NCI-H524 (cell line): ENCODE results near the gene FAM83C.
A peak's percentile ranks its signal among the peaks of the same experiment; 100 is the strongest.
"Not testable (repeated sequence)": the region's sequence is repeated elsewhere in the genome, so short reads cannot be mapped to it uniquely, and the experiment has no call there.

Experiments used
- DNase-seq, 2 experiments: peaks; one replicate each; lab custom pipeline; 2025; lab: John Stamatoyannopoulos, UW

FAM83C gene

DNA sequence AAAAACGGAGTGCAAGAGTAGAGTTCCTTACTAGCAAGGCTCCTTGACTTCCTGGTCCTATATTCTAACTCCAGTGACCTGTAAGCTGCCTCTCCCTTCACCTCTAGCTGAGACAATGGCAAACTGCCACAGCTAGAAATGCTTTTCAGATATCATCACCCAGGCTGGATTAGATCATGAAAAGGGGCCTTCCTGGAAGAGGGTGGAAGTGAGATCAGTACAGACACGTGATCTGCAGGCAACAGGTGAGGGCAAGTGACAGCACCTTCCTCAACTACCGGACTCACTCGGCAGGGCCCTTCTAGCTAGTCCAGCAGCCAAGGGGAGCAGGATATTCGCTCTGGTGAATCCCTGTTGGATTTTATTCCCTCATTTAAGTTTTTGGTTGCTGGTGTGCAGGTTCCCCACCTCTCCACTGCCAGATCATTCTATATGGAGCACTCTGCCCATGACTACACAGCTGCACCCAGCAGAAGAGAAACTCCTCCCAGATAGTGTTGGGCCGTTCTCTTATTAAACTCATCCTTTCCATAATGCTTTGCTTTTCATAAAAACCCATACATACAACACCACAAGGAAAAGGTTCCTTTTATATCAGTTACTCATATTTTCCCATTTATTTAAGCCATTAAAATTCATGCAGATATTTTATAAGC is 26.4 kb upstream of the FAM83C start:
- no peak for DNase-seq

DNA sequence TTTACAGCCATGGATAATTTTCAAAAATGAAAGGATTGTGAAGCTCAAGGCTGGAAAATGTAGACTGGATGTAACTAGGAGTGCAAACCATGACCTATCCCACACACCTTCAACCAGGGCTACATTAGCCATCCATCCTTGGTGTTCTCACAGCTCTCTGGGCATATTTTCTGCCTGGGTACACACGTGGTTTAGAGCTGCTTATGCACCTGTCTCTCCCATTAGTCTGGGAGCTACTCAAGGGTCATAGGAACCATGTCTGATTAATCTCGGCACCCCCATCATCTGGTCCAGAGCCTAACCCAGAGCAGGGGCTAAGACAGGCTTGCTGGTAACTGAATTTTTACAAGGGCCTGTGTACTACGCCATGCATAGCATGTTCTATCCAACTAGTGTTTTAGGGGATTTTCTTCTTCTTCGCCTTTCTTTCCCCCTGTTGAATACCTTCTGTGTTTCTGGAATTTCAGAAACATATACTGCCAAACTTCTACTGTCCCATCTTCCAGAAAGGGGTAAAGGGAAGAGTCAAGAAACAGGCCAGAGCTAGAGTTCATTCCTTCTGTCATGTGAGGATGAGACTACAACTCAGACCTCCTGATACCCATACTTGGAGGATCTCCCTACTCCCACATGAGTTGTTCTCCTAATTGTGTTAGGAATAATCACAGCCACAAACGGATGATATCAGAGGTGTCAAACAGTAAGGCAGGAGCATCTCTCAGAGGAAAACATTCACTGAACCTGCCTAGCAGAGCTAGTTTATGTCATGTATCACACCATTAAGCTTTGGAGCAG is 25.4 kb upstream of the FAM83C start:
- DNase-seq, result no peak

DNA sequence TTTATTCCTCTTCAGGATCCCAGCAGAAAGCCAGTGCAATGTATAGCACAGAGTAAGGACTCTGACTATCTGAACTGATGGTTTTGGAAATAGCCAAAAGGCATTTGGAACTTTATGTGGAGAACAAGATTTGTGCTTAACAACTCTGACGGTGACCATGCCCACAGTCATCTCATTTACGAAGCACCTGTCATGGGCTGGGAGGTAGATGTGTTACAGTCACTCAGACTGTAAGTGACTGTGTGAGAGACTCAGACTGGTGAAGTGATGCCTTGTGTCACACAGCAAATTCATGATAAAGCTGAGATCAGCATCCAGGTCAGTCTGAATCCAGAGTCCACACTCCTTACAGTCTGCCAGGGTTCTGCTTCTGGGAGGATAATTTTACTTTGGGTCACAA is 23.9 kb upstream of the FAM83C start:
- no peak for DNase-seq

DNA sequence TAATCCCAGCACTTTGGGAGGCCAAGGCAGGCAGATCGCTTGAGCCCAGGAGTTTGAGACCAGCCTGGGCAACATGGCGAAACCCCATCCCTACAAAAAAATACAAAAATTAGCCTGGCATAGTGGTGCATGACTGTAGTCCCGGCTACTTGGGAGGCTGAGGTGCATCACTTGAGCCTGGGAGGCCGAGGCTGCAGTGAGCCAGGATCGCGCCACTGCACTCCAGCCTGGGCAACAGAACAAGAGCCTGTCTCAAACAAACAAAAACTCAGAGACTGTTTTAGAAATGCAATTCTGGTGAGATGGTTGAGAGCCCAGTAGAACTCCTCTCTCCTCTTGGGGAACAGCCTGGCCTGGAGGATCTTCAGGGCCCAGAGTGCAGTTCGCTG is 23.4 kb upstream of the FAM83C start:
- DNase-seq, result not testable (repeated sequence)

DNA sequence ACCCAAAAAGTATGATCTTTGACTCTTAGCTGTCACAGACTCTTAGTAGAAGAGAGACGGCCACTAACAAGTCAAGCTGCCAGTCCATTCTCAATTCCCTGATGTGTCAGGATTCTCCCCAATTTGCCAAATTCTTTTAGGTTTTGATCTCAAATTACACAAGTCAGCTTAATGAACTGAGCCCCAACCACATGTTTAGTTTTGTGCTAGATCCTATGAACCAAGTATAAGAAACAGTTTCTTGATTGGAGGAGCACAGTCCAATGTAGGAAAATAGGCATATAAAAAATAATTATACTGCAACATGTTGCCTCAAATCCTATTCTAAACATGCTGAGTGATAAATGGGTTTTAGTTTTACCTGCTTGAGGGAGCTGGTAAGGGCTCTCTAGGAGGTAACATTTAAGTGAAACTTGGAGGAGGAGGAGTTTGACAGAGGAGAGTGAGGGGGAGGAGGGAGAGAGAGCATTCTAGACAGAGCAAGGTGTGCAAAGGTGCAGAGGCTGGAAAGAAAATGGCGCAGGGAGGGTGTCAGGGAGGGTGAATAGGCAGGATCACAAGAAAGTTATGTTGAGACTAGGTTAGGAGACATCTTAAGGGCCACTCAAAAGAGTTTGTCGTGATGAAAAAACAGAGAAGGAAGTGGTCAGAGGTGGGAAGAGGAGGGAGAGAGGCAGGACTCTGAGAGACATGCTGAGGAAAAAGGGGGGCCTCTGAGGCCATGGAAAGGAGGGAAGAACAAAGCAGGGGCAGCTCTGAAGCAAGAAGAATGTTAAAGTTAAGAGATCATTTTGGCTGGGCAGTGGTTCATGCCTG is 22.8 kb upstream of the FAM83C start:
- DNase-seq, result no peak

DNA sequence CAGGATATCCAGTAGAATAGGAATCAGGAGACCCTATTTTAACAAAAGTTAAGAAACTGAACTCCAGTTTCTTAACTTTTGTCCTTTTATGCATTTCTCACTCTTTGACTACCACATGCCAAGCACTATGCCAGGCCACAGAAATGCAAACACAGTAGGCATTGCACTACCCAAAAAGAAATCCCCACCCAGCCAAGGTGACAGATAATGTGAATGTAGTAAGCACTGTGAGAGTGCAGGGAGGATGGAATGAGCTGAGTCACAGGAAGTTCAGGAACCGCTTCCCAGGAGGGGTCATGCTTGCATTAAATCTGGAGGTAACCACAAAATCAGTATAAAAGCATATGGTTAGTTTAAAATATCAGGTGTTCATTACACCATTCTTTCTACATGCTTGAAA is 20.1 kb upstream of the FAM83C start:
- DNase-seq, result no peak

DNA sequence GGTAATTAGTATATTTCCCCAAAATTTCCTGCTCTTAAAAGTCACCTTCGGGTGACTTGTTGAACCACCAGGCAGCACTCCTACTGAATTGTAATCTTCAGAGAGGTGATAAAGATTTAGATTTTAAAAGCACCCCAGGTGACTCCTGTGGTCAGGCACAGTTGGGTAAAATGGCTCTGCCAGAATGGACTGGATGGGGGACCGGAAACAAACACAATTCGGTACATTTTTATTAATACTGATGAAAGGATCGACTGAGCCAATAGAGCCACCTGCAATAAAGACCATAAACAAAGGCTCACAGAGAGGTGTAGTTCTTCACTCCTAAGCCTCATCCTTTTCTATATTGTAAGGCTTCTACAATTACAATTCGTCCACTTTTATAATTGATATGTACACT is 19.6 kb upstream of the FAM83C start:
- DNase-seq, result no peak

DNA sequence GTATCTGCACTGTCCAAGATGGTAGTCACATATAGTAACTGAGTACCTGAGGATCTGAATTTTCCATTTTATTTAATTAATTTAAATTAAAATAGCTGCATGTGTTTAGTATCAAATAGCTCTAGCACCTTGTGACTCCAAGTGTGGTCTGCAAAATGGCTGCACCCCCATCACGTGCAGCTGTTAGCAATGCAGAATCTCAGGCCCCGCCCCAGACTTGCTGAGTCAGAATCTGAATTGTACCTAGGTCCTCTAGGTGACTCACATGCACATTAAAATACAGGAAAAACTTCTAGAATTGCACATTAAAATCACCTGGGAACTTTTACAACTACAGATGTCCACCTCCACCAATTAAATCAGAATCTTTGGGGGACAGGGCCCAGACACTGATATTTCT is 19.2 kb upstream of the FAM83C start:
- no peak for DNase-seq

DNA sequence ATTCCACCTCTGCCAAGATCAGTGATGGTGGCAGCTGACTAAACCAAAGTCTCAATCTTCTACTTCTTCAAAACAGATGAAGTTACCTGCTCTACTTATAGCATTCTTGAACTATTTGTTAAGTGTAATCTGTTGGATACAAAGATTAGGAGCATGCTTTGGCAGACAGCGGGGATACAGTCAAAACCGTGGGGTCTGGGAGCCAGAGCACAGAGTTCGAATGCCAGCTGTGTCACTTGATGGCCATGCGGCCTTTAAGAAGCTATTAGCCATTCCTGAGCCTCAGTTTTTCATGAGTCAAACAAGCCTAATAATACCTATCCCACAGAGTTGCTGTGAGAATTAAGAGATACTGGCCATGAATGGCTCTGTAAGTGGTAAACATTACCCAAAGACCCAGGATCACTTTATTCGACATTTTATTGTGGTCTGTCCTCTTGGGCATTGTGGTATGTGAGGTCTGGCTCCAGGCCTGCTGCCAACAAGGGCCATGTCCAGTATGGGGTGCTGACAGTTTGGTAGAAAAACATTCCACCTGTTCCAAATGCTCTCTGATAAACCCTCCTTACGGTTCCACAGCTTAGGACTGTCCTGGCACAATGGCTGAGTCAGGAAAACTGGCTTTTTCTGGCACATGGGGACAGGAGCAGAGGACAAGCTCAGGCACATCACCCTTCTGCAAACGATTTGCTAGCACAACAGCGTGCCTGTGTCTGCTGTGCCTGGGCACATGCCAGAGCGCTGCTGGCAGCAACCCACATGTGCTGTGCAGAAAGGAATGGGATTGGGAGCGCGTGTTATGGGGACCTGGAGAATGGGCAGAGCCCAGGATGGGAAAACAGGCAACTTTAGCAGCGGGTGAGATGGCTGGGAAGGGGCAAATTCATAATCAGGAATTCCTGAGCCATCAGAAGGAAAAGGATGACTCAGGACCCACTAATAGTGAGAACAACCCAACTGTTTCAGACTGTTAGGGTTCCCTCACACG is 15.7 kb upstream of the FAM83C start:
- DNase-seq, result no peak

DNA sequence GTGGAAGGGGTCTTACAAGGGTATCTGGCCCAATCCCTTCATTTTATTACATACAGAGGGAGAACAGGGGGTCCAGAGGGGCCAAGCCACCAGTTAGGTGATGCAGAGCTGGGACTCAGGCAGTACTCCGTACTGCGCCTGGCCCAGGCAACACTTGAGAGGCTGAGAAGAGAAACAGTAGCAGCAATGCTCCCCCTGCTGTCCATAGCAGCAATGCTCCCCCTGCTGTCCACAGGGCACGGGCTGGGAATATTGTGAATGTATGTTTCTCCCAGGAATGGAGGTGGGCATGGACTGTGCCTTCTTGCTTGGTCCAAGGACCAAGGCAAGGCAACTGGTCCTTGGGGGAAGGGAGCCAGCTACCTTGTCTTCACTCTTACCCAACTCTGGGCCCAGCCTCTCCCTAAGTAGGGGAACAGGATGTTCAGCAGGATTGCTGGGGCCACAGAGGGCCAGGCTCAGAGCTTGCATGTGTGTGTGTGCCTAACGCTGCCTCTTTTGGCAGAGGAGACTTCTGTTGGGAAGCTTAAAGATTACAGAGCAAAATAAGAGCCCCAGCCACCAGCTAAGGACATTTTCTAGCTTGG is 14.8 kb upstream of the FAM83C start:
- DNase-seq, result peak; percentile 21 to 72

DNA sequence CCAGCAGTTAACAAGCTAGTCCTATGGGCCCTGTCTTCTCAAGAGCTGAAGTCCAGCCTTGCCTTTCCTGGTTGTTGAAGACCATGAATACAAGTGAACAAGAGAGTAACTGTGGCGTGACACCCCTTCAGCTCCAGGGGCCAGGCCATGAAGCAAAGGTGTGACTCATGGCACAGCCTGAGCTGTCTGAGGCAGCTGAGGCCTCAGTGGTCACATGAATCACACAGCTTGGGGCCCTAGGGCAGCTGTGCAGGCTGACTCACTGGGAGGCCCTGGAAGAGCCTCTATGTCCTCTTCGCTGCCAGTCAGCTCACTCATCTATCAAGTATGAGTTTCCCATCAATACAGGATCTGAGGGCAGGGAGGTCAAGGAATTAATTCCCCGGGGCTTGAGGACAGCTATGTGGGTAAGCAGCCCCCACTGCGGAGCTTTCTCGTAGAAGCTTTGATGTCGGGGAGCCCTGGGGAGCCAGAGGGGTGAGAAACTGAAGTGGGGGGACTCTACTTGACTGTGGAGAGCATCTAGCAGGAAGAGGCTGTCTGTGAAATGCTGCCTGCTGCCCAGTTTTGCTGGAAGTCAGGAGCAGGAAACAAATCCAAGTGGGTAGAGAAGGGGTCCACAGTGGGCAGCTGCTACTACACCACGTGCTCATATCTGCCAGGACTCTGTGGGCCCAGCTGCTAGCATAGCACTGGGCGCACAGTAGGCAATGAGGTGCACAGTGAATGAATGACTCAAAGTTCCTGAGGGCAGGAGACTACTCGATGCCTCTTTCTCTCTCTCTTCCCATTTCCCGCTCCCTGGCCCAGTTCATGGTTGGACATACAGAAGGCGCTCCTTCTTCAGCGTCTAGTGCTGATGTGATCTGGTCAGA is 13.7 kb upstream of the FAM83C start:
- DNase-seq, result no peak

DNA sequence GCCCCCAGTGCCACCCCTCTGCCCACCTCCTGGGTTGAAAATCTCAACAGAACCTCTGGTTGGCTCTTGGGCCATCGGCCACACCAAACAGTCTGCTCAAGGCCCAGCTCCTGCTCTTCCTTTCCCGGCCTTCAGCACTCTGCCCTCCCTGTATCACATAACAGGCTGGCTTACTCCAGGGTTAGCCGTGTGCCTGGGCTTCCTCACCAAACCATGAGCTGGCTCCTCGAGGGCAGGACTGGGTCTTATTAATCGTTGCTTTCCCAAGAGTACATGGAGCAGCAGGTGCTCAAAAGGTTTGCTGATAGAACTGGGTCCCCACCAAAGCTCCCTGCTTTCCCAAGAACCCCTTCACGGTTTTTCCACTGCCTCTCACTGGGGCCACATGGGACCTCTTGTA is 12.7 kb upstream of the FAM83C start:
- DNase-seq, result no peak

DNA sequence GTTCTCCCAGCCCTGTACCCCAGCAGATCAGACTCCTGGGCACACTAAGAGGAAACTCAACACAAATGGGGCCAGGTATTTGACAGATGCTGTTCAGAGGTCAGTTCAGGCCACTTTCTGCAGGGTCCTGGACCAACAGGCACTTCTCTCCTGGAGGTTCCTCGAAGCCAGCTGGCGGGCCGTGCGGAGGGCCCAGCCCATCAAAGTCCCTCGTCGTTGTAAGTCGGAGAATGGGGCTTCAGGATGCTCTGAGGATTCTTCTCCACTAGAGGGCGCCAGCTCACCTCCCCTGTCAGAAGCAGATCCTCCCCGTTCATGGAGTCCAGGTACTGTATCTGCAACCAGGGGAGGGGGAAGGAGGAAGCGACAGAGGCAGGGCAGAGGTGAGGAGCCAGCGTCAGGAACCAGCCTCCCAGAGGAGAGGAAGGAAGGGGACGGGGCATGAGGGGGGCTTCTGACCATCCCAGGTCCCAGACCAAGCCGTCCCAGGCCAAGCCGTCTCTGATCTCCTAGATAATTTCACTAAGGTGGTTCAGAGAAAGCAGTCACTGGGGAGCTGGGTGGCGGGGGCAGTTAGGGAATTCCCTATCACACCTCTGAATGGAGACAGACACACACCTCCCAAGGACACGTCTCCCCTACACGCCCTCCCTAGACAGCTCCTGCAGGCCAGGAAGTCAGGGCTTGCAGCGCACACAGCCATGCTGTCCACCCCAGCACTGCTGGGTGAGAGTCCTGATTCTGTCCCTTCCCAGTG is 11.7 kb upstream of the FAM83C start:
- DNase-seq, result peak; percentile 69 to 85

DNA sequence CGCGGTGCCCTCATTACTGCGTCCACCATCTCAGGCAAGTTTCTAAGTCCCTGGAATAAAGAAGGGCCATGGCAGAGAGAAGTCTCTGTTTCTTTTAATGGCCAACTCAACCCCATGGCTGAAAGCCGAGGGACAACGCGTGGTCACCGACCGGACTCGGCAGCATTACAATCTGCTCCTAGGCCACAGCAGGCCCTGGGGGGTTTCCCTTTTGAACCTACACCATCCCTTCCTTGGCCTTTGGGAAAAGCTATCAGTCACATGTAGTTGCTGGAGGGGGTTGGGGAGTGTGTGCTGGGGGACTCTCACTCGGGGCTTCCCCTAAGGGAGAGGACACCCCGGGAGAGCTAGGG is 11.1 kb upstream of the FAM83C start:
- no peak for DNase-seq

DNA sequence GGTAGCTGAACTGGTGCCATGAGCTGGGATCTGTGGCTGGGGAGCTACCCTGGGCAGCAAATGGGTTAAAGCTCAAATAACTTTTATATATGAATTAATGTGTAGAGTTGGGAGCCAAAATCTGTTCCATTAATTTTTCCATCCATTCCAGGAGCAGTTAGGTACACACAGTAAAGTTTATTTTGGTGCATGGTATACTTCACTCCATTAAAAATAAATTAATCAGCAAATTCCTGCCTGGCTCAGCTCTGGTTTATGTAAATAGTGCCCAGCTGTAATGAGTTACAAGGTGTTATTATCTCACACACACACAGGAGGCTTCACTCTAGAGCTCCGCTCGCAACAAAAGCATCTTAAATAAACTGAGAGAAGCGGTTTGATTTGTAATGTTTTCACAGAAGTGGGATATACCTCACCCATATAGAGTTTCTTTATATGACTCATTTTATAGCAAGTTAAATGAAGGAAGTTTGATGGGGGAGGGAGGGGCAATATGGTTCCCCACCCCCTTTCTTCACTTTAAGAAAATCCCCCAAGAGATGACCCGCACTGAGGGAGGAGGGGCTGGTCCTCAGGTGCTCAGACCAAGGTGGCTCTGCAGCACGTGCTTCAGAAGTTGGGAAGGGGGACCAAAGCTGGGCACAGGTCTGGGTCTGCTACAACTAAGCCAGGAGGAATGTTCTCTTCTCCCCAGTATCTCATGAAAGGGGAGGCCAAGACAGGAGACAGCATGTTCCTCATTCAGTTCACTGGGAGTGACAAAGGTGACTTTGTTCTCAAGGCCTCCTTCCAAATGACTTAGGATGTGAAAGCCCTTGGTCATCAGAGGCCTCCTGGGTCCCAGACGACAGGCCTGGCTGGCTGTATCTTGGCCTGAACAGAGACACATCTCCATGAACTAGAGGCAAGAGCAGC is 10.5 kb upstream of the FAM83C start:
- no peak for DNase-seq

DNA sequence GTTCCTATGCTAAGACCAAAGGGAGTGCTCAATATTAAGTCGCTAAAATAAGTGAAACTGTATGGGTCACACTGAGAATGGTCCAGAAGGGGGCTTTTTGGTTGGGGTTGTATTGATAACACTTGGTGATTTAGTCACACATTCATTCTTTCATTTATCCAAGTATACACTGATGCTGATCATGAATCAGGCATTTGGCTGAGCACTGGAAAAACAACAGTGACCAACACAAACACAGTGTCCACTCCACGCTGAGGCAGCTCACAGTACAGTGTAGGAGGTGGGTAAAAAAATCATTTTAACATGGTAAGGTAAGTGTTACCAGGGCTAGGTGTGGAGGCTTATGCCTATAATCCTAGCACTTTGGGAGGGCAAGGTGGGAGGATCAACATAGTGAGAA is 9.2 kb upstream of the FAM83C start:
- no peak for DNase-seq

DNA sequence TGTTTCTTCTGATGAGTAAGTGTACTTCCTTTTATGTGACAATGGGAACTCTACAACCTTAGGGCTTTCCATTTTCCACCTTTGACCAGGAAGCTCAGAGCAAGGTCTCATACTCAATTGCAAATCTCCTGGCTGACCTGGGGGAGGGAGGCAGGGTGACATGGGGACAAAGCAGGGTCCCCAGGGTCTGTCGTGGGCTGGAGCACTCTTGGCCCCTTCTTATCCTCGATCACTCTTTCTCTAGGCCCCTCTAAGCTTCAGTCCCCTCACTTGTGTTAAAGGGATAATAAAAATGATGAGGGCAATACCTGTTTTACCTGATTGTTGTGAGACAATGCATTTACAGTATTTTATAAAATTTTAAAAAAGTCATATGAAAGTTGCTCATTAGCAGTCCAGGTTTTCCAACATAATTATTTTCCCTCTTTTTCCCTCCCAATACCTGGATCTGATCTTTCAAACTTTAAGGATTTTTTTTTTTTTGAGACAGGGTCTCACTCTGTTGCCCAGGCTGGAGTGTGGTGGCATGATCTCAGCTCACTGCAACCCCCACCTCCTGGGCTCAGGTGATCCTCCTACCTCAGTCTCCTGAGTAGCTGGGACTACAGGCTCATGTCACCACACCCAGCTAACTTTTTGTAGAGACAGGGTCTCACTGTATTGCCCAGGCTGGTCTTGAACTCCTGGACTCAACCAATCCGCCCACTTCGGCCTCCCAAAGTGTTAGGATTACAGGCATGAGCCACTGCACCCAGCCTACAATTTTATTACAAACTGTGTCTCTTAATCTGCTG is 8.4 kb upstream of the FAM83C start:
- DNase-seq, result no peak

DNA sequence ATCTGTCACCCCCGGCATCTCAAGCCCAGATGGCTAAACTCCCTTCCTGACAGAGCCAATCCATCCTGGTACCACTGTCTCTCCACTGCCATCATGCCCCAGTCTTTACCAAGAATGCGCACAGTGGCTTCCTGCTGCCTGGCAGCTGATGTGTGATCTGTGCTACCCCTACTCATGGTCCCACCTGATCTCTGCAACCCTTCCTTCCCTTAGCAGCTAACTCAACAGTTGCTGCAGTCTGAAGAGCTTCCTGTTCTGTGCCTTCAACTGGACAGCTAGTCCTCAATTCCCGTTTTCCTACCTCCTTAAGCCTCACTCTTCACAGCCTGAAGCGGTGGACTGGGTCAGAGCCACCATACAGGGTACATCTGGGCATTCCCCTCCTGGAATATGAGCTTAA is 7.6 kb upstream of the FAM83C start:
- DNase-seq, result no peak
